ENCODE results near the gene ARRDC5. TPM values are rescaled to one million over a fixed set of nuclear protein-coding genes. Genes with fewer than 3 reads are reported as not detected.

ARRDC5 gene
- total RNA-seq, 1 experiment from 2014 or later = not detected

Other genes starting within 250 kb of the ARRDC5 start
- 71.9 and 86.8 TPM in 2 replicates for gene MYDGF, start 232.6 kb downstream of the ARRDC5 start, total RNA-seq (2014; rRNA removed; shearing (Covaris generic))
- 53.4 and 62.8 TPM in 2 replicates for gene DPP9, start 179.1 kb downstream of the ARRDC5 start, total RNA-seq (2014; rRNA removed; shearing (Covaris generic))
- gene FEM1A, start 111.2 kb downstream of the ARRDC5 start, total RNA-seq (2014; rRNA removed; shearing (Covaris generic)) = 20.0 and 20.1 TPM in 2 replicates
- 1.4 TPM in 2 replicates for gene TICAM1, start 71.2 kb downstream of the ARRDC5 start, total RNA-seq (2014; rRNA removed; shearing (Covaris generic))
- 49.0 and 50.1 TPM in 2 replicates for gene PLIN3, start 35.2 kb downstream of the ARRDC5 start, total RNA-seq (2014; rRNA removed; shearing (Covaris generic))
- gene UHRF1, start 6.6 kb upstream of the ARRDC5 start, total RNA-seq (2014; rRNA removed; shearing (Covaris generic)) = 228 and 230 TPM in 2 replicates
- gene KDM4B, start 66.2 kb upstream of the ARRDC5 start, total RNA-seq (2014; rRNA removed; shearing (Covaris generic)) = 15.5 and 16.2 TPM in 2 replicates